DMS153 treated with DMSO at 0.1 percent for 48 hours (cell line): Measurements from ENCODE around the gene DHX57.

ENCODE experiments used
- DNase-seq: peaks from one replicate; lab custom pipeline; 2025; ENCODE audit not compliant: unreplicated experiment; lab: John Stamatoyannopoulos, UW

DHX57 gene

GRCh38 chr2:38751596-38752410, 123.9 kb downstream of the DHX57 start:
- DNase-seq = peak; percentile 43

DNA sequence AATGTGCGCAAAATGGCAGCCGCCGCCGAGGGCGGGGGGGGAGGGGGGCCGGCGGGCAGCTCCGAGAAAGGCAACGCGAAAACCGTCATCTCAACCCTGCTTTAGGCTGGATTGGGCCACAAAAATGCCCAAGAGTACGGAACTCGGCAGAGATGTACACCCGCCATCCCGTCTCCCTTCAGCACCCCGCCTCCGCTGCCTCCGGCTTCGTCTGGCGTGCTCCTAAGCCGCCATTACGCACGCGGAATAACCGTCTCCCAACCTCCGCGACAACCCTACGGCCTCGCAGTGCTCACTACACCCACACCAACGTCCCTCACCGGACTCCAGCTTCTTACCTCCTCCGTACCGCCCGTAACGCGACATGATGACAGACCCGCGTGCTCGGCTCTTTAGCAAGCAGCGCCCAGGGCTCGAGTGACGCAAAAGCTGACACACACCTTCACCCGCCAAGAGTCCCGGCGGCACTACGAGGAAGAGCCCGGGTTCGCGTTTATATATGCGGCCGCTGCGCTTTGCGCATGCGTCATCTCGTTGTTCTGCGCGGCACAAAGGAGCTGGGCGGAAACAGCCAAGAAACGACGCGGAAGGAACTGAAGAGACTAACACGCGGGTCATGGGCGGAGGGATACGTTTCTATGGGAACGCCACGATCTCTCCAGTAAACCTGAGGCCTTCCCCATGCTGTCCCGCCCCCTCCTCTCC, 124.7 kb downstream of the DHX57 start, which contains the start of gene SRSF7:
SRSF7 (minus strand) TSS at position 471 of the 705 bp plus-strand sequence; CDS start at position 366, 105 bp downstream.
- DNase-seq = peak; percentile 96

DNA sequence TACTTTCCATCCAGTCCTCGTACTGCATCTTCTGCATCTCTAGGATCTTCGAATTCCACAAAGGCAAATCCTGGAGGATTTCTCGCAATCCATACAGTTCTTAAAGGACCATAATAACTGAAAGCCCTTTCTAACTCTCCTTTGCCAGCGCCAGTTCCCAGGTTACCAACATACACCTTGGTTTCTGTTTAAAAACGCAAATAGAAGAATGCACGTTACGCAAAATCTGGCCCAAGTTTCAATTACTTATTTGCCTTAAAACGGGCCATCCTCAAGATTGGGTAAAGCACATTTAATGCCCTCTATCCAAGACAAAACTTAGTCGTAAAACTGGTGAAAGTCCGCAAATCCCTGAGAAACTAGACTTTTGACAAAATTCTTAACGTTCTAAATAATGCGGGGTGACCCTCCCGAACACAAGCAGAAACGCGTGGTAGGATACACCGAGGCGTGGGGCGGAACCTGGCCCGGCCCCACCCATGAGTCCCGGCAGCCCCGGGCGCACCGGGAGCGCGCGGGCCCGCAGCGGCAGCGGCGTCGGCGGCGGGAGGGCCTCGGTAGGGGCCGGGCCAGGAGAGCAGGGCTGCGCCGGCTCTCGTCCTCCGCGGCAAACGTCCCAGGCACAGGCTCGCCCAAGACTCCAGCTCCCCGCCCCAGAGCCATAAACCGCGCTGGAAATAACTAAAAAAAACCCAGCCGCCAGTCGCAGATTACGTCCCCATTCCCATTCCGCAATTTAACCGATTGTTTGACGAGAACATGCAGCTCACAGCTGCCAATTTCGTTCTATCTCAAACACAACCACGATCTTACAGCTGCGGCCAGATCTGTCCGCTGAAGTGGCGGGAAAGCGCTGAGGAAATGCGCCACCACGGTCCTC, 125.5 kb downstream of the DHX57 start:
- DNase-seq = peak; percentile 22

DNA sequence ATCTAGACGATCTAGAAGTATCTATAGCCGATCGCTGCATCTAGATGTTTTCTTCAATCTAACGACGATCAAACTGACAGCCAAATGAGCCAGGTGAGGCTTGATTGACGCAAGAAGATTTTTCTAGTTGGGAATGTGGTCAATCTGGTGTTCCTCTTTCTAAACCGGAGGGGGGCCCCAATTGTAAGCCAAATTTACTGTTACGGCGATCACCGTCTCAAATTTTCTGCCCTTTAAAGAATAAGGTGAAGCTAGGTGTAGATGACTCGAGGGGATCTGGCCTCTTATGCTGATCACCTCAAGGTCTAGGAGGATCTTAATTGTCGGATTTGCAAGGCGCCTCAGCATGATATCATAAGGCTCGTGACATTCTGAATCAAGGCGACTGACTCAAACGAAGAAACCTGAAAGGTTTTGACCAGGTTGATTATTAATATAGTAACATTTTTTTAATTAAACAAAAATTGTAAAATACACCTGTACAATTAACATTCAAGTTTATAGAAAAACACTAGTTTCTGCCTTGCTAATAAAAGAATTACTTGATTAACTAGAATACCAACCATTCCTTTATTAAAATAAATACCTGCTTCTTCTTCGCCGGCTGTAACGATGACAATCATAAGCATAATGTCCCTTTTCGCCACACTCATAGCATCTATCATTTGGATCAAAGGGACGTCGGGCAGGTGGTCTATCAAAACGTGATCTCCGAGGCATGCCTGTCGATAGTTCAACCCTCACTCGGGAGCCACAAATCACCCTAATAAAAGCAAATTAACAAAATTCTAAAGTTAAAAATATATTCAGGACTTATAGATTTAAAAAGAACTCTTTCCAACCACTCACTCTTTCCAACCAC, 126.6 kb downstream of the DHX57 start:
- no peak for DNase-seq

DNA sequence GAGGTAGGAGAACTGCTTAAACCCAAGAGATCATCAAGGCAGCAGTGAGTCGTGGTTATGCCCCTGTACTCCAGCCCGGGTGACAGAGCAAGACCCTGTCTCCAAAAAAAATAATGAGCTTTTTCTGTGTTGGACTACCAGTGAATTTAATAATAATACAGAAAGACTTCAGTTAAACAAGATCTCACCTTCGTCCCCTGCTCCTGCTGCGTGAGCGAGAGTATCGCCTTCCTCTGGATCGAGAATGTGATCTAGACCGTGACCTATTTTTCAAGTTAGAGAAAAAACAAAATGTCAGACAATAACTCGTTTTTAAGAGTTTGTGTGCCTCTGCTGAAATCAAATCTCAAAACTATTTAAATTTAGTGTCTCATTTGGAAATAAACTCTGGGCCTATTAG, 127.3 kb downstream of the DHX57 start:
- no peak for DNase-seq

DNA sequence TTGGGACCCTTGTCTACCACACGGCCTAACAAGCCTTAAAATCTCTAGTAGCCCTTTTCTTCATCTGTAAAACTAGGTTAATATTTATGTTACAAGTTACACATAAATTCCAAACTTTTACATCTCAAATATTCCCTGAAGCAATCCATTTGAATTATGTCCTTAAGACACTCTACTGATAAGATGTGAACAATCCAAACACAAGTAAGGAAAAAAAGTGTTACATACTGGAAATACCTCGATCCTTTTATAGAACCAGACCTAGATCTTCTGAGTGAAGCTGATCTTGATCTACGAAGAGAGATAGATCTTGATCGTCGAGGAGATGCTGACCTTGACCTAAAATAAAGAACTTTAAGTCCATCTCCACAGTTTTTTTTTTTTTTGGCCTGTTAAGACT, 127.9 kb downstream of the DHX57 start:
- no peak for DNase-seq
